ENCODE data around the gene PHPT1. TPM values are rescaled to one million over a fixed set of nuclear protein-coding genes. Genes with fewer than 3 reads are reported as not detected.
"Not testable (repeated sequence)": the region's sequence is repeated elsewhere in the genome, so short reads cannot be mapped to it uniquely, and the experiment has no call there.

Gene PHPT1
- total RNA-seq, 1 donor: 105 TPM

GRCh38 chr9:136840140-136840876 is 8.9 kb upstream of the PHPT1 start:
- no peak for TF ChIP-seq CTCF (IDR thresholded peaks at IDR 0.05; ENCODE audit: insufficient read depth, low read depth, low read length)
- no peak for DNase-seq (ENCODE audit: low read depth)
- H3K4me3 ChIP-seq (ENCODE audit: low read depth, low read length): no peak overlapping the region

GRCh38 chr9:136840877-136841645 is 8.1 kb upstream of the PHPT1 start:
- peak; percentile 67 for DNase-seq (ENCODE audit: low read depth)
- H3K4me3 ChIP-seq (ENCODE audit: low read depth, low read length): no peak overlapping the region
- TF ChIP-seq CTCF (IDR thresholded peaks at IDR 0.05; ENCODE audit: insufficient read depth, low read depth, low read length): no peak

- not testable (repeated sequence) for DNase-seq (ENCODE audit: low read depth); H3K4me3 ChIP-seq (ENCODE audit: low read depth, low read length)
Measured at GRCh38 chr9:136841646-136842379, 7.4 kb upstream of the PHPT1 start.

- TF ChIP-seq CTCF (IDR thresholded peaks at IDR 0.05; ENCODE audit: insufficient read depth, low read depth, low read length): peak; percentile 88
- DNase-seq (ENCODE audit: low read depth): peak; percentile 73
- peak within 1 kb of the TSS; percentile 64 for H3K4me3 ChIP-seq (ENCODE audit: low read depth, low read length)
Measured at GRCh38 chr9:136842380-136842948, 6.7 kb upstream of the PHPT1 start, which contains the start of gene AJM1. Gene AJM1 (plus strand): TSS chr9:136842478. CDS start chr9:136844415, 1,937 bp downstream.

- H3K4me3 ChIP-seq (ENCODE audit: low read depth, low read length); DNase-seq (ENCODE audit: low read depth): not testable (repeated sequence)
Measured at GRCh38 chr9:136843159-136843800, 5.9 kb upstream of the PHPT1 start.

GRCh38 chr9:136843801-136844740 is 5.1 kb upstream of the PHPT1 start:
- peak; percentile 45 for TF ChIP-seq CTCF (IDR thresholded peaks at IDR 0.05; ENCODE audit: insufficient read depth, low read depth, low read length)
- H3K4me3 ChIP-seq (ENCODE audit: low read depth, low read length); DNase-seq (ENCODE audit: low read depth): not testable (repeated sequence)
